ENCODE measurements around the gene FAM174C.

FAM174C gene

GRCh38 chr19:1249990-1250436, 25.3 kb upstream of the FAM174C start:
- DNase-seq (ENCODE audit: low read depth, low spot score) = no peak

GRCh38 chr19:1250437-1251260, 24.7 kb upstream of the FAM174C start:
- no peak for DNase-seq (ENCODE audit: low read depth, low spot score)

GRCh38 chr19:1251330-1252220, 23.8 kb upstream of the FAM174C start:
- DNase-seq (ENCODE audit: low read depth, low spot score) = no peak

- DNase-seq (ENCODE audit: low read depth, low spot score) = no peak
Observed at GRCh38 chr19:1252221-1252820, 23.0 kb upstream of the FAM174C start.

- DNase-seq (ENCODE audit: low read depth, low spot score) = no peak
Observed at GRCh38 chr19:1252821-1253513, 22.4 kb upstream of the FAM174C start.

- no peak for DNase-seq (ENCODE audit: low read depth, low spot score)
Observed at GRCh38 chr19:1253514-1254080, 21.7 kb upstream of the FAM174C start.

GRCh38 chr19:1254081-1254527, 21.2 kb upstream of the FAM174C start:
- no peak for DNase-seq (ENCODE audit: low read depth, low spot score)

- no peak for DNase-seq (ENCODE audit: low read depth, low spot score)
Observed at GRCh38 chr19:1254530-1255185, 20.7 kb upstream of the FAM174C start.

GRCh38 chr19:1255186-1256161, 19.9 kb upstream of the FAM174C start:
- no peak for DNase-seq (ENCODE audit: low read depth, low spot score)

- no peak for DNase-seq (ENCODE audit: low read depth, low spot score)
Observed at GRCh38 chr19:1256646-1257474, 18.5 kb upstream of the FAM174C start.

- no peak for DNase-seq (ENCODE audit: low read depth, low spot score)
Observed at GRCh38 chr19:1257475-1258162, 17.7 kb upstream of the FAM174C start.

GRCh38 chr19:1258163-1258492, 17.2 kb upstream of the FAM174C start:
- no peak for DNase-seq (ENCODE audit: low read depth, low spot score)

- no peak for DNase-seq (ENCODE audit: low read depth, low spot score)
Observed at GRCh38 chr19:1258707-1259205, 16.6 kb upstream of the FAM174C start.

- DNase-seq (ENCODE audit: low read depth, low spot score) = no peak
Observed at GRCh38 chr19:1259206-1259875, 16.0 kb upstream of the FAM174C start.

- no peak for DNase-seq (ENCODE audit: low read depth, low spot score)
Observed at GRCh38 chr19:1259876-1260748, 15.2 kb upstream of the FAM174C start.

Data from activated naive CD8-positive, alpha-beta T cell treated with anti-CD3 and anti-CD28 coated beads, Interleukin-2, amount 50 U/mL, for 16 hours (primary cell).